ENCODE results near the gene PEF1. TPM values are rescaled to one million over a fixed set of nuclear protein-coding genes. Genes with fewer than 3 reads are reported as not detected.

The PEF1 gene
- polyA plus RNA-seq, 1 donor (not counting 4 experiments of a cell fraction or from before 2014, with no cell fraction given): 72.2 TPM

DNA sequence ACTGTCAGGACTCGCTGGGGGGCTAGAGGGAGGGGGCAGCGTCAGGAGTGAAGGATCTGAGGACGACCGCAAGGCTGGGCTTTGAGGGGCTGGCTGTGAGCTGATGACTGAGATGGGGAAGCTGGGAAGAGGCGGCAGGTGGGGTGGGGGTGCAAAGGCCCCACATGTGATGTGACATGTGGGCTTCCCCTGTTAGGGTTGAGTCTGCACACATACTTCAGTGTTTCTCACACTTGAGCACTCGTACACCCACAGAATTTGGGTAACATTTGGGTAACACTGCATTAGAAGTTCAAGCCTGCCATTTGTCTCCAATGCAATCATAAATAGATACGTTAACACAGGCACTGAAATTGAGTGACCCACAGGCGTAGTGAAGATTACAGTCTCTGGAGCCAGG, 42.9 kb upstream of the PEF1 start:
- Histone ChIP-seq H3K27ac (ENCODE audit: control insufficient read depth, insufficient read depth, low read length) (no peak overlapping the region), H3K79me2 (ENCODE audit: control insufficient read depth, insufficient read depth, low read length) (no peaks in the 10 kb centered on the region), H2AFZ (ENCODE audit: control insufficient read depth, low read length) (no peak overlapping the region), H3K4me2 (ENCODE audit: control insufficient read depth, extremely low read depth, insufficient read depth, low read depth, low read length) (no peak overlapping the region), H3K4me3 (ENCODE audit: control insufficient read depth in 2 of 3, extremely low read depth in 1 of 3, insufficient read depth in 2 of 3, low read depth in 1 of 3, low read length in 3 of 3) (no peak overlapping the region), H3K9me3 (ENCODE audit: control insufficient read depth, low read depth, low read length) (no peaks in the 10 kb centered on the region), H3K9ac (ENCODE audit: control insufficient read depth, extremely low read depth, insufficient read depth, low read length) (no peak overlapping the region), H3K4me1 (ENCODE audit: control insufficient read depth, extremely low read depth, insufficient read depth, low read length) (peaks cover 17% of the 10 kb centered on the region), H3K36me3 (ENCODE audit: control insufficient read depth in 2 of 2, extremely low read depth in 1 of 2, insufficient read depth in 2 of 2, low read length in 2 of 2) (peaks cover 56 to 66% of the 10 kb centered on the region in 2 experiments), H3K27me3 (ENCODE audit: control insufficient read depth, extremely low read depth, insufficient read depth, low read length) (no peaks in the 10 kb centered on the region), H4K20me1 (ENCODE audit: control insufficient read depth, extremely low read depth, insufficient read depth, low read length) (no peaks in the 10 kb centered on the region), H3K9me1 (ENCODE audit: control insufficient read depth, extremely low read depth, insufficient read depth, low read length) (no peaks in the 10 kb centered on the region)
- dilution Hi-C loops (cut with MboI; ENCODE audit: extremely low pct_ligation_motif_present, low sequenced_read_pairs): no loop called here
- no peak for TF ChIP-seq EZH2 (IDR thresholded peaks at IDR 0.05; ENCODE audit: low read length)
- no peak for TF ChIP-seq CTCF (optimal IDR thresholded peaks at IDR 0.05 in 1 of 3, IDR thresholded peaks at IDR 0.05 in 1 of 3, conservative IDR thresholded peaks at IDR 0.05 in 1 of 3; ENCODE audit: extremely low read depth in 1 of 3, insufficient read depth in 2 of 3, low read length in 3 of 3)
- FAIRE-seq: no peak
- no peak for DNase-seq (ENCODE audit: low read depth, low spot score)

- Histone ChIP-seq H3K9me3 (ENCODE audit: control insufficient read depth, low read depth, low read length) (no peaks in the 10 kb centered on the region), H4K20me1 (ENCODE audit: control insufficient read depth, extremely low read depth, insufficient read depth, low read length) (no peaks in the 10 kb centered on the region), H3K9ac (ENCODE audit: control insufficient read depth, extremely low read depth, insufficient read depth, low read length) (no peak overlapping the region), H2AFZ (ENCODE audit: control insufficient read depth, low read length) (no peak overlapping the region), H3K4me2 (ENCODE audit: control insufficient read depth, extremely low read depth, insufficient read depth, low read depth, low read length) (no peak overlapping the region), H3K27me3 (ENCODE audit: control insufficient read depth, extremely low read depth, insufficient read depth, low read length) (no peaks in the 10 kb centered on the region), H3K79me2 (ENCODE audit: control insufficient read depth, insufficient read depth, low read length) (no peaks in the 10 kb centered on the region), H3K36me3 (ENCODE audit: control insufficient read depth in 2 of 2, extremely low read depth in 1 of 2, insufficient read depth in 2 of 2, low read length in 2 of 2) (peaks cover 57 to 74% of the 10 kb centered on the region in 2 experiments), H3K4me3 (ENCODE audit: control insufficient read depth in 2 of 3, extremely low read depth in 1 of 3, insufficient read depth in 2 of 3, low read depth in 1 of 3, low read length in 3 of 3) (no peak overlapping the region), H3K4me1 (ENCODE audit: control insufficient read depth, extremely low read depth, insufficient read depth, low read length) (peaks cover 17% of the 10 kb centered on the region), H3K9me1 (ENCODE audit: control insufficient read depth, extremely low read depth, insufficient read depth, low read length) (no peaks in the 10 kb centered on the region), H3K27ac (ENCODE audit: control insufficient read depth, insufficient read depth, low read length) (no peak overlapping the region)
- TF ChIP-seq CTCF (optimal IDR thresholded peaks at IDR 0.05 in 1 of 3, IDR thresholded peaks at IDR 0.05 in 1 of 3, conservative IDR thresholded peaks at IDR 0.05 in 1 of 3; ENCODE audit: extremely low read depth in 1 of 3, insufficient read depth in 2 of 3, low read length in 3 of 3) (no peak), EZH2 (IDR thresholded peaks at IDR 0.05; ENCODE audit: low read length) (no peak)
- FAIRE-seq (no peak), DNase-seq (ENCODE audit: low read depth, low spot score) (no peak)
- dilution Hi-C loops (cut with MboI; ENCODE audit: extremely low pct_ligation_motif_present, low sequenced_read_pairs): no loop called here
Measured at GRCh38 chr1:31685795-31686194, 41.1 kb upstream of the PEF1 start.

All from keratinocyte (primary cell).